ENCODE results near the gene NUAK1. TPM values are rescaled to one million over a fixed set of nuclear protein-coding genes. Genes with fewer than 3 reads are reported as not detected.

The NUAK1 gene
- total RNA-seq, 1 donor from 2014 or later = 40.7 TPM

DNA sequence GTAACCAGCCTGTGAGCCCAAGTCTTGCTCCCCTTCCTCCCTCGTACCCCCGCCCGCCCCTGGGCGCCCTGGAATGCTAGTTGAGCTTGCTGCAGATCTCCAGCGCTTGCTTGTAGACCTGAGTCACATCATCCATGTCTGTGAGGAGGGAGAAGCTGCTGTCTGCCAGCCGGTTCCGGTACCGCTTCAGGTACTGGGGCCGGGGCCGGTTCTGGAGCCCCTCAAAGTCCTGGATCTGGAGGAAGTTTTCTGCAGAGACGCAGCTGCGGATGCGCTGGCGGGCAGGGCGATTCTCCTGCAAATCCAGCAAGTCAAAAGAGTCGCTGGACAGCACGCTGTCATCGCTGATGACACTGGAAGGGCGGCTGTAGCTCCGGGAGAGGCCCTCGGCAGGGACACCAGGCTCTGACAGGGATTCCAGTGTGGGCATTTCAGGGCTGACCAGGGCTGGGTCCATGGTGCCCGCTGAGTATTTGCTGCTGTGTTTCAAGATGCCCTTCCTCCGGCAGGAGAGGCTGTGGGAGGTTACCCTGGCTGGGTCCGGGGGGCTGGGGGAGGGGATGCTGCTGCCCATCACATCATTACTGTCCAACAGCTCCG lies 71.9 kb downstream of the NUAK1 start:
- no peak for DNase-seq (ENCODE audit: low read depth)

DNA sequence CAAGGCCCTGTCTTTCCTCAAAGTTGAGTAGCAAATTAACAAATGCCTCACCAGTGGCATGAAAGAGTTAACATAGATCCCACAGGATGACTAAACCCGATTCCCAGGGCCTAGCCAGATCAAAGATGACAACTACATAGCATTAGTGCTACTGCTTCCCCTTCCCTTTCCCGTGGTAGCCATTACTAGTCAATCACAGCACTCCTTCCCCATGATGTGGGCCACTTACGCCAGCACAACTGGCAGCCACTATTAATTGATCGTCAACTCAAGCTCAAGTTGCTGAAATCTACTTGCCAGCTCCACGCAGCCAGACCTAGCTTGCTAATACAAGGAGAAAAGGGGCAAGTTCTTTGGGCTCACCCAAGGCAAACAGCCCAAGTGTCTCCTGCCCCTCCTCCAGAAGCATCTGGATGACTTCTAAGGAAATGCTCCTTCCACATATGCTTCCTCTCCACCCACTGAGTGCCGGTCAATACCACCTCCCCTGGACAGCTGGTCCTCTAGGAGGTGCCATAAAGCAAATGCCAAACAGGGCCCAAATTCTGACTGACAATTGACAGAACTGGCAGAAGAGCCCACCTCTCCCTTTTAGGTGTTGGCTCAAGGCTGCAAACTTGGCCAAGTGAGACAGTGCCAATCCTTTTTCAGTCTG lies 72.6 kb downstream of the NUAK1 start:
- no peak for DNase-seq (ENCODE audit: low read depth)

DNA sequence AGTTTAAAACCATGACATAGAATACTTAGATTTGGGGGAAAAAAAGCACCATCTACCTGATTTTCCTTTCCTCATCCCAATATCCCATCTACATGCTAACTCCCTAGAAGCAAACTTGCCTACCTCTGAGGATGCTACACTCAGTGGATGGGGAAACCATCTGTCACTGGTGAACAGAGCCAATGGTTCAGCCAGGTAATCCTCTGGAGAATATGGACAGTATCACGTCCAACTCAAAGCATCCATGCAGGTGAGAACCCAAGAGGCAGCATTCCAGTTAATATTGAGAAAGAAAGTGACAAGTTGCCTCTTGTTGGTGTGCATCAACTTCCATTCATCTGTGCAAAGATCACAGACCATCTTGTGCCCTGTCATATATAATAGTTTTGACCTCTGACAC lies 73.2 kb downstream of the NUAK1 start:
- no peak for DNase-seq (ENCODE audit: low read depth)

DNA sequence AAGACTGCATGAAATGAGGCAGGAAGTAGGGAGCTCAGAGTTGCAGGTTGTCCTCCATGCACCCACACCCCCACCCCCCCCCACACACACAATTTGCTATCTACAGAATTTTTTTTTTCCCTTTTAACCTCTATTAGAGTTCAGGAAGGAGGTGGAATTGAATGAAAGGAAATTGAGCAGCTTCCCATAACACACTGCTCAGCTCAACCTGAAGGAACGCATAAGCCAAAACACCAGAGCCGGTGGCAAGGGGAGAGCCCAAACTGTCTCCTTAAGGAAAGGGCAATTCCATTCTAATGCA lies 74.1 kb downstream of the NUAK1 start:
- DNase-seq (ENCODE audit: low read depth) = no peak

DNA sequence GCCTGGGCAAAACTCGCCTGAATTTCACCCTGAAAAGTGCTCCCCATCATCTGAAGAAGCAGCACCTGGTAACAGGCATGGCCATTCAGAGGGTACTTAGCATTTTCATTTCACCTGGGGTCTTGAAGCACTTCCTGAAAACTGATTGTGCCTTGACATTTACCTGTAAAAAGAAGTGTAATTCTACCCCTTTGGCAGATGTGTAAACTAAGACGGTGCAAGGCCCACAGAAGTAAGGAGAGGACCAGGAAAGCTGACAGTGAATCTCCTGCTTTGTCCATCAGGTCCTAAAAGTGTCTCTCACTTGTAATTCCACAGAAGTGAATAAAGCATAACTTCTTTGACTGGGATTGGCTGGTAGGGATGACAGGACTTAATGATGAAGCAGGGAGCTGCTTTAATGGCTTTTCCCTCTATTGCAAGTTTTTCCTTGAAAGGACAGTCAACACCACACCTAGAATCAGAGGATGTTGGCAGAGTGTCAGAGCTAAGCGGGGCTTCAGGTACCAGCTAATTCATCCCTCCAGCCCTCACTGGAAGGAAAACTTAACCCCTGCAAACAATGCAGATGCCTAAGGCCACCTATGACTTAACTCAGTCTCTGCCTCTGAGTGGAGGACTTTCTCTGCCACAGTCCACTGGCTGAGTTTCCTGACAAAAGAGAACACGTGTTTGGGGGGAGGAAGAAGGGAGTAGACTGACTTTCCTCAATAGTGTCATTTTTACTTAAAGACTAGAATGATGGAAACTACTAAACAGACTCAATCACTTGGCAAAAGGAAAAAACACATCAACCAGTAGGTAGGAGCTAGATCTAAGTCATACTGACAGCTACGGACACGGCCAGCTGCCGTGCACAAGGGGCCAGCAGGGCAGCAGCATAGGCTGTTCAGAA lies 74.7 kb downstream of the NUAK1 start:
- DNase-seq (ENCODE audit: low read depth) = no peak

DNA sequence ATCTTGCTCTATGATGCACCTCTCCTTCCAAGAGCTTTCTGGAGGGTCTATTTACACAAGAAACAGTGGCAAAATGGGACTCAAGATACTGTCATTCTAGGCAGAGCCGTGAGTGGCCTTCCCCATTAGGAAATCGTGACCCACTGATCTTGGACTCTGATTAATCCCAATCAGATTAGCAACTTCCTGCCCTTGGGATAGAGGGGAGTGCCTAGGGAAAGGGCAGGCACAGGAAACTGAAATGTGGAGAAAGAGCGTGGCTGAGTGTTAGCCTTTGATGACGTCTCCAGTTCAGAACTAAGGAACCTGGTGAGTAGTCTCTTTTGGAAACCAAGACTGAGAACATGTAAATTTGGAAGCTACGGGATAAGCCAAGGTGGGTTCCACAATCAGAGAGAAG lies 76.1 kb downstream of the NUAK1 start:
- no peak for DNase-seq (ENCODE audit: low read depth)

DNA sequence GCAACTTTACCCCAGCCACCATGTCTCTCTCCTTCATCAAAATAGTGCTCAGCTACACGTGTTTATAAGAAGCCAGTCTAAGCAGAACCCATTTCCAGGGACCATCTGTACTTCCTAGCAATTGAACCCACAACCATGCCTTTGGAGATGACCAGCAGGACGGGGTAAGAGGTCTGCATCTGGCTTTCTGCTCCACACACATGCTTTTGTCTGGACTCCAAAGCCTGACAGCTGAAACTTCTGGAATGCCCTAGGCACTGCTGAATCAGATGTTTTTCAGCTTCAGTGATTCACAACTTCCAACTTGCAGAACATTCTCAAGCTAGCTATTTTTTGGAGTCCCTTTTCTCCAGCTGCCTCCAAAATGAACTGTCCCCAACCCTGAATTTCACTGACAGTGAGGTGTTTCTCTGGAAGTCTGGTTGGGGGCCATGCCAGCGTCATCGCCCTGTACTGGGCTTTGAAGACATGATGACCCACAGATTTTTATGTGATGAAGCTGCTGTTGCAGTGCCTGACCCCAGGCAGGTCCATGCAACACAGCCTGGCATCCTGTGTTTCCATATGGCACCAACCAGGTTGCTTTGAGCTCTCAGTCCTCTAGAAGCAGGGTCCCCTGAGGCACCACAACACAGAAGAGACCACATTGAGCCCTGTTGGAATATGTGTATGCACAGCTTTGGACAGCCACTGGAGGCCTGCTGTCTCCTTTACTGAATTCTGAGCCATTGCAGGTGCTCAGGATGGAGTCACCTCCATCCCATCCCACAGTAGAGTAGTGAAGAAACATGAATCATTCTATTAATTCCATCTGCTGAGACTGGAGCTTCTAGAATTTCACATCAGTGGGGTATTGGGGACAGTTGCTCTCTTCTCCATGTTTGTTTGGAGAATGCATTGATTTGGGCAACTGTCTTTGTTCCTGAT lies 80.2 kb downstream of the NUAK1 start:
- peak; percentile 85 for DNase-seq (ENCODE audit: low read depth)

DNA sequence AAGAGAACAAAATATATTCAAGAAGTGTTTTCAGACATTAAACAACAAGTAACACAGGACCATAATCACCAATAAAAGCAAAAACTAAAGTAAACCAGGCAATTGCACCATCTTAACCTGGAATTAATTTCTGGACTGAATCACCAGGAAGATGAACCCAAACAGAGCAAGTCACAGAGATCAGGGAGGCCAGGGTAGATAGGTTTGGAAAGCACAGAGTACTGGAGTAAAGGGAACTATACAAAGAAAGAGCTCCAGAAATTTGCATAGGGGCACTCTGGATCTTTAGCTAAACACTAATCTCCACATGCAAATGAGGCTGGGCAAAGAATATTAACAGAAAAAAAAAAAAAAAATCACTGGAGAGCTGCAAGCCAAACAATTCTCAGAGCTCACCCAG lies 84.7 kb downstream of the NUAK1 start:
- DNase-seq (ENCODE audit: low read depth) = no peak

DNA sequence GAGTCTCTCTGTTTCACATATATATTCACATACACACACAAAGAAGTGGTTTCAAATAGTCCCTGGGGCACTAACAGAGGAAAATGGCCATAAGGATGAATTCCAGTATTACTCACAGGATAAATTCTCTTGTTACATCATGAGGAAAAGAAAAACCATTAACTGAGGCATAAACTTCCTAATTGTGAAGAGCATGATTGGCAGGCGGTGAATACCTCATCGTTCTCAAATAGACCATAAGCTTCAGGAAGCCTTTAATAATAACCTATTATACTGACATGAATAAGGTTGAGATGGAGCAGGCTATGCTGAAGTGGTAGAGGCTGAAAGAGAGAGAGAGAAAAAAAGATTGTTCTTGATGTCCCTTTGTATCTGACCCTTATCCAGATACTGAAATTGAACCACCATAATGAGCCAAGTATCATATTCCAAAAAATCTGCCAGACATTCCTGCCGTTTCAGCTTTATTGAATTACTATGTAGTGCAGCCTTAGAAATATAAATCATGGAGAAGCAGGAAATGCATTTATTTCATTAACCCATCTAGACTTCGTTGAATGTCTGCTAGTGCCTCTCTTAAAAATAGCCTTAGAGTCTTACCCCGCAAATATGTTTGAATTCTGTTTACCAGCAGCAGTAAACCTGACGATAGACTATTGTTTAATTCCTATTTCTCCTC lies 86.8 kb downstream of the NUAK1 start:
- no peak for DNase-seq (ENCODE audit: low read depth)

DNA sequence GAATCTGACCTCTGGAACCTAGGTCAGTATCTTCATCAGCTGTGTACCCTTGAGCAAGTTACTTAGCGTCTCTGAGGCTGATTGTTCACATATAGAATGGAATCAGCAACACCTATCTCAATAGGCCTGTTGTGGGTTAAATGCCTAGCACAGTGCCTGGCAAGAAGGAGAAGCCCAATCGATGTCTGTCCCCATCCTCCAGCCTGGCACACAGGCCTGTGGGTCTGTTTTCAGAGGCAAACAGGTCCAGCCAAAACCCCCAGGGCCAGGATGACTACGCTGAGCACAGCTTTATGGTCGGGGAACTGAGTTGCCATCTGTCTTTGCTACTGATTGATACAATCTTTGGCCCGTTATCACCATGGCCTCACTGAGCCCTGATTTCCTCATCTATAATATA lies 89.2 kb downstream of the NUAK1 start:
- no peak for DNase-seq (ENCODE audit: low read depth)

DNA sequence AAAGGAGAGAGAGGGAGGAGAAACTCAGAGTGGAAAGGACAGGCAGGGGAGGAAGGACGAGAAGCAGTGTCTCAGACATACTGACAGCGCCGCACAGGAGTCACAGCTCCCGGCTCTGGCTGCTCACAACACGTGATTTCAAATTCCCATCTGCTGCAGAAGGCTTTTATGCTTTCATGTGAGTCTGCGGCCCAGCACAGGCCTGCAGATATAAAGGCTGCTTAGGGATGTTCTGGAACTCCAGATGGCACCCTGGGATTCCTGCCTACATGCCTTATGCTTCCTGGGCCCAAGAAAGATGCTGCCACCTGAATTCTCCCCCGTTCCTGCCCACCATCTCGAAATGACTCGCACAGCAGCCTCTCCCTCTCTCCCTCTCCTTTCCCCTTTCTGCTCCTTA lies 89.6 kb downstream of the NUAK1 start:
- DNase-seq (ENCODE audit: low read depth) = no peak

DNA sequence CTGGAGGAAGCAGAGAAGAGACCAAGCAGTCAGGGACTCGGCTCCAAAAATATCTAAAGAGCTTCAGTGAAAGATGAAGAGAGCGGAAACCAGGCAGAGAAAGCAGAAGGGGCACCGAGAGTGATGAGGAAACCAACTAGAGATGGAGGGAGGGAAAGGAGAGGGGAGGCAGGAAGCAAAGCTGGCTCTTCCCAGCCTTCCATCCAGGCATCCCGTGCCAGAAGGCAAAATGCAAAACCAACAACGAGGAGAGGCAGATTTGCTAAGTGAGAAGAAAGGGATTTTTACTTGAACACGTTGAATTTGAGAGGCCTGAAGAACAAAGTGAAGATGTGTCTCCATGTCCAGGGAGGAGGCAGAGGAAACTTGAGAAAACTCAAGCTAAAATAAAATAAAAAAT lies 90.1 kb downstream of the NUAK1 start:
- DNase-seq (ENCODE audit: low read depth) = no peak

DNA sequence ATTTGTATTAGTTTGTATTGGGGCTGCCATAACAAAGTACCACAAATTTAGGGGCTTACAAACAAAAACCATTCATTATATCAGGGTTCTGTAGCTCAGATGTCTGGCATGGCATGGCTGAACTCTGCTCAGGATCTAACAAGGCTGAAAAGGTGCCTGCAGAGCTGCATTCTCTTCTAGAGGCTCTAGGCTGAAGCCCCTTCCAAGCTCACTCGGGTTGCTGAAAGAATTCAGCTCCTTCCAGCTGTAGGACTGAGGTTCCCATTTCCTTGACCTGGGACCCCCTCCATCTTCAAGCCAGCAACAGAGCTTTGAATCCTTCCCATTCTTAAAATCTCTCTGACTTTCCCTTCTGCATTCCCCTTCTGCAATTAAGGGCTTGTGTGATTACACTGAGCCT lies 90.7 kb downstream of the NUAK1 start:
- DNase-seq (ENCODE audit: low read depth) = no peak

DNA sequence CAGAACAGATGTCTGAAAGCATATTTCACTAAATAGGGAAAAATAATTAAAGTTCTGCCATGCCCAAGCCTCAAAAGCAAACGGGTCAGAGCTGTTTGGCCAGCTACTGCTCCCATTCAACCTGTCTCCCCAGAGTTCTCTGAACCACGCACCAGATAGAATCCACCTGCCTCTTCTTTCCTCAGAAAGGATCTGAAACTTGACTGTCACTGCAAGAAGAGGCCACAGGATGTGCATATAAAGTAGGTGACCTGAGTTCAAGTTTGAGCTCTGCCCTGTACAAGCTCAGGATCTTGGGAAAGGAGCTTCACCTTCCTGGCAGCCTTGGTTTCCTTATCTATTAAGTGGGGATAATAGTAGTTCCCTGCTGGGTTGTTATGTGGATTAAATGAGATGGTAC lies 91.8 kb downstream of the NUAK1 start:
- DNase-seq (ENCODE audit: low read depth) = no peak

DNA sequence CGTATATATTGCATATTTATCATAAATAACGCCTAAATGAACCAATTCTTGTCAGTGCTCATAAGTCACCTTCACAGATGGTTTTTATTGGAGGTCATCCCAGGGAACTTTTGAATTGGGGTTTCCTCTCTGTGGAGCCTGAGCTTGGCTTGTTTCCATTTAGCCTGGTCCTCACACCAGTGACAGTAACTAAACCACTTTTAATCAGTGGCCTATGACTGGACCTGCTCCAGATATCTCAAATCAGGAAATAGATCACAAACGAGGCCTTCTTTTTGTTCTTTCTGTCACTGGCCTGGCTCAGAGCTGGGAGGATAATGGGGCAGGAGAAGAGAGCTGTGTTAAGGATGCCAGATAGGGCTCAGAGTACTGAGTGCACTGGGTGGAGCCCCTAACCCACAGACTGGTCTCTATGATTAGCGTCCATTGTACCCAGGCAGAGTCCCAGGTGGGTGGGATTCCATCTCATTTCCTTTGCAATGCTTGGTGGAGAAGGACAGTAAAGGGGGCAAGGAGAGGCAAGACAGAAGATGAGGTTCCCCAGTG lies 92.4 kb downstream of the NUAK1 start:
- DNase-seq (ENCODE audit: low read depth) = no peak

DNA sequence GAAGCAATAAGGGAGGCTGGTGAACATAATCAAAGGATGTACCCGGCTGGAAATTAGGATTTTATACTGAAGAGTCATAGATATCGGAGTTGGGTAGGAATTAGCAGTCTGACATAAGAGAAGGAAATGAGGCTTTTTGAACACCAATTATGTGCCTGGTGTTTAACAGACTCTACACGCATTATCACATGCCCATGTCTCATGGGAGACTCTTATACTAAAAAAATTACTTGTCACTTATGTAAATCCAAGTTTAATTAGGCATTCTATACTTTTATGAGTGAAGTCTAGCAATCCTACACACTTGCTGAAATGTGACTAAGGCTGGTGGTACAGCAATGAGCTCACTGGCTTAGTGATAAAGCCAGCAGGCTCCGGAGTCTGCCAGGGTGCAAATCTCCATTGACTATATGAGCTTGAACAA lies 93.5 kb downstream of the NUAK1 start:
- DNase-seq (ENCODE audit: low read depth) = no peak

DNA sequence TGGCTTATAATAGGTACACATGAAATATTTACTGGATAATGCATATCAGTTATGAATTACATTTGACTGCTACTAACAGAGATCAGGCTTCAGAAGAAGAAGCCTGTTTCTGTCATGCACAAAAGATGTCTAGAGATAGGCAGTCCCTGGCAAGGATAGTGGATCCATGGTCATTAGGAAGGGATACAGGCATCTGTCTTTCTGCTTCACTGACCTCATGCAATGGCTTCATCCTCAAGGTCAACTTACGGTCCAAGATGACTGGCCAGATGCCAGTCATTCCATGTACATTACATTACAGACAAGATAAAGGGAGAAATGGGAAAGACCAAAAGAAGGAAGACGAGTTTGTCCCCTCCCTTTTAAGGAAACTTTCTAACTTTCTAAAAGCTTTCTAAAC lies 94.0 kb downstream of the NUAK1 start:
- no peak for DNase-seq (ENCODE audit: low read depth)

DNA sequence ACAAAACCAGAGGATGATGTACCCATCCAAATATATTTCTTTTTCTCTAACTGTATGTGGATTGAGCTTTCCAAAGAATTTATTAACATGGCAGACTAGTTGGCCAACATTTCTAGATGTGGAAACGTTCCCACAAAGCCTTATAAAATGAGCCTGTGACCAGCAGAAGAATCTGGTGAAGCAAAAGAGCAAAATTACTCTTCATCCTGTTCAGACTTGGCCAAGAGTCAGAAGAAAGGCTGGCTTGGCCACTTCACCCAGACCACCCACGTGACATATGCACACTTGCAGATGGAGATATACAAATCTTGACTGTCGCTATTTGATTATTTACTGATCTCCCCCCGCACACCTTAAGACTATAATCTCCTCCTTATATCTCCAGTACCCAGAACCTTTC lies 96.7 kb downstream of the NUAK1 start:
- DNase-seq (ENCODE audit: low read depth) = no peak

DNA sequence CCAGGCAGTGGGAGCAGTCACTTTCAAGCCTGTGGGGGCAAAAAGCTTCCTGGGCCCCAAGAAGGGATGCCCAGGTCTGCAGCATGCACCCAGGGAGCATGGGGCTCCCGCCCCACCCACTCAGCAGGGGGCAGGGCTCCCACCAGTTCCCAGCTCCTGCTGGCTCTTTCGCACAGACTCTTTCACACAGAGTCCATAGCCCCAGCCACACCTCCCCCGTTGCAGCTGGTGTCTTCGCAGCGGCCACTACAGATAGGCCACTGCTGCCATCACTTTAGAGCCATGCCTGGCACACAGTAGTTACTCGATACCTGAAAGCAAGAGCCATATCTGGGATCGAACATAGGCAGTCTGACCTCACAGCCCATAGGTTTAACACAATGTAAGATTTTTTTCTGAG lies 98.2 kb downstream of the NUAK1 start:
- DNase-seq (ENCODE audit: low read depth) = no peak

DNA sequence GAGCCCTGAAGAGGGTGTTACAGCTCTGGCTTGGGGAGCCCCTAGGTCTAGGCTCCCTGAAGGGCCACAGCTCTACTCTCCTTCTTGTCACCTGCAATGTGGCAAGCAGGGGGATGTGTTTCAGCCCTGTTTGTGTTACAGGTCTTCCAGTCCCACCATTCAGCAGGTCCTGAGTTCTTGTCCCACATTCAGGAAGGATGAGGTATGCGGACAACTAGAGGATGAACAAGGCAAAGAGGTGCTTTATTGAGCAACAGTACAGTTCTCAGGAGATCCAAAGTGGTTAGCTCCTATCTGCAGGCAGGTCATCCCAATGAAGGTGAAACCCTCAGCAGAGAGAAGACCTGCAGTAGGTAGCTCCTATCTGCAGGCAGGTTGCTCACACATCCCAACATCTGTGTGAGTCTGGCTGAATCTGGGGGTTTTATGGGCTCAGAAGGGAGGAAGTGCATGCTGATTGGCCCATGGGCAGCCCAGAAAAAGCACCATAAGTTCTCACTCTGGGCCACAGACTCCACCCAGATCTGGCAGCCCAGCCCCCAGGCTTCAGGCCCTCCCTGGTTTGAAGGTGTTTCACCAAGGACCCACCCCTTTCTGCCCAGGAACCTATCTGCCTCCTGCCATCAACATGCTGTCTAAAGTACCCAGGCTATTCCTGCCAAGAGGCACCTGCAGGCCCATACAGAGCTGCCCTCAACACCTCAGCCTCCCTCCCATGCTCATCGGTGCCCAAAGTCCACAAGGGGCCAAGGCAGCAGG lies 98.9 kb downstream of the NUAK1 start:
- DNase-seq (ENCODE audit: low read depth) = no peak

Measured in myocyte (in vitro differentiated cells).